ENCODE measurements around the gene SLC3A2.
A peak's percentile ranks its signal among the peaks of the same experiment; 100 is the strongest.

The SLC3A2 gene

DNA sequence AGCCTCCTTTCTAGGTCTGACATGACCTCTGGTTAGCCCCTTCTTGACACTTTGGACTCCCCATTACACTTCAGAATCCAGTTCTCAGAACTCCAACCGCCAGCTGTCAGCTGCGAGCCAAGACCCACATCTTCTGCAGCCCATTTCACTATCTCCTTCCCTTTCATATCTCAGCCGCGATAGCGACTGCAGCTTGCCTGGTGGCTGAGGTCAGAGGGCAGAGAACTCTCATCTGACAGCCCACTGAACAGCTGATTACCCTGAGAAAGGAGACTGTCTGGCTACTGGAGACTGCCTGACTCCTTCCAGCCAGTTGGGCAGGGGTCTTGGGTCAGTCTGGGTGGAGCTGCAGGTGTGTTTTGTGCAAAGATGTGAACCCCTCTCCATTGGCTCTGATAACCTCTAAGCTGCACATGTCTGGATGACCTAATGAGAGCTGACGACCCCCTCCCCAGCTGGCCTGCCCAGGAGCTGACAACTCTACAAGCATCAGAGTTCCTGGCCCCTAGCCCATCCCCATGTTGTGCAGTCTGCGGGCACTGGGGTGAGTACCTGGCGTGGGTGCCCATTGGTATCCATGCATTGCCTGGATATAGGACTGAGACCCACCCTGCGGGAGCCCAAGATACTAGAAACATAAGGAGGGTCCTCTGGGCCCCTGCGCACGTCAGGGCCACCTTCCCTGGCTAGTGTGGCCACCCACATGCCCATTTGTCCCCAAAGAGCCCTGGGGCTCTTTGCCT is 39.4 kb downstream of the SLC3A2 start:
- no peak for DNase-seq (ENCODE audit: low spot score)
- TF ChIP-seq, protein P1, sequence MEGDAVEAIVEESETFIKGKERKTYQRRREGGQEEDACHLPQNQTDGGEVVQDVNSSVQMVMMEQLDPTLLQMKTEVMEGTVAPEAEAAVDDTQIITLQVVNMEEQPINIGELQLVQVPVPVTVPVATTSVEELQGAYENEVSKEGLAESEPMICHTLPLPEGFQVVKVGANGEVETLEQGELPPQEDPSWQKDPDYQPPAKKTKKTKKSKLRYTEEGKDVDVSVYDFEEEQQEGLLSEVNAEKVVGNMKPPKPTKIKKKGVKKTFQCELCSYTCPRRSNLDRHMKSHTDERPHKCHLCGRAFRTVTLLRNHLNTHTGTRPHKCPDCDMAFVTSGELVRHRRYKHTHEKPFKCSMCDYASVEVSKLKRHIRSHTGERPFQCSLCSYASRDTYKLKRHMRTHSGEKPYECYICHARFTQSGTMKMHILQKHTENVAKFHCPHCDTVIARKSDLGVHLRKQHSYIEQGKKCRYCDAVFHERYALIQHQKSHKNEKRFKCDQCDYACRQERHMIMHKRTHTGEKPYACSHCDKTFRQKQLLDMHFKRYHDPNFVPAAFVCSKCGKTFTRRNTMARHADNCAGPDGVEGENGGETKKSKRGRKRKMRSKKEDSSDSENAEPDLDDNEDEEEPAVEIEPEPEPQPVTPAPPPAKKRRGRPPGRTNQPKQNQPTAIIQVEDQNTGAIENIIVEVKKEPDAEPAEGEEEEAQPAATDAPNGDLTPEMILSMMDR (IDR thresholded peaks at IDR 0.05; ENCODE audit: extremely low read depth, insufficient read depth, missing control alignments): no peak
- in situ Hi-C loops (cut with MboI; ENCODE audit: low pct_unique_long_range_greater_than_20kb, low sequenced_read_pairs, unreplicated experiment): no loop called here

DNA sequence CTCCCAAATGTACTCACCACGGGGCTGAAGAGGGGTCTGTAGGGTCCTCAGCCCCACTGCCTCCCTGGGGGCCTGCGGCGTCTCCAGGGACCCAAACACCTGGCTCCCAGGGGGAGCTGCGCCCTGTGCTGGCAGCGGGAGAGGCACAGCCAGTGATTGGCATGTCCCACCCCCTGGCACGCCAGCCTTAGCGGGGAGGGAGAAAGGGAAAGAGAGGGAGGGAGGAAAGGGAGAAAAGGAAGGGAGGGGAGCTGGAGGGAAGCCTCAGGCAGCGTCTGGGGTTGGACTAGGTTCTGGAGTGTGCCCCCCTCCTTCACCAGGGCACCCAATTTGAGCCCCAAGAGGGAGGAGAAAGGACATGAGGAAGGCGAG is 40.5 kb downstream of the SLC3A2 start, which contains the start of gene CHRM1:
CHRM1 (minus strand) TSS at position 163 of the 372 bp plus-strand sequence. CDS start 10,263 bp downstream, outside the sequence.
- TF ChIP-seq, protein P1 (IDR thresholded peaks at IDR 0.05; ENCODE audit: extremely low read depth, insufficient read depth, missing control alignments): no peak
- no peak for DNase-seq (ENCODE audit: low spot score)
- in situ Hi-C loops (cut with MboI; ENCODE audit: low pct_unique_long_range_greater_than_20kb, low sequenced_read_pairs, unreplicated experiment): no loop called here

DNA sequence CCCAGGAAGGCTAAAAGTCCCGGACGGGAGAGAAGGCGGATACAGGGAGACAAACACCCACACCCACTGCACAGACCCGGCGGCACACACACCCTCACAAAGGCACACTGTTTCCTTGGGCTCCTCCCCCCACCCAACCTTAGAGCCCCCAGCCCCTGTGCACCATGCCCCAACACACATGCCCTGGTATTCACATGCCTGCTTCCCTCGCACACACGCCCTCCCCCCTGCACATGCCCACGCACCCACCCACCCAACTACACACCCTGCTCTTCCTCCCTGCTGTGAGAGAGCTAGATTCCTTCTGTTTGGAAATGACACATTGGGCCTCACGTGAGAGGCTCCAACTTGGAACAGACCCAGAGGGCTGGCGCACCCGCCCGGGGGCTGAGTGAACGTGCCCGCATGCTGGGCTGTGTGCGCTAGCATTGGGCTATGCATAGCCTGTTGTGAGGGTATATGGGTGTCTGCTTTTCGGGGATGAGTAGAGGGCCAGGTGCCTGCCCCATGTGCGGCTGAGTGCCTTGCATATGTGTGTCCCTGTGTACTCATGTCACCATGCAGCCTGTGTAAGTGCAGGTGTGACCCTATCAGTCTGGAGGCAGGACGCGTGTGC is 41.0 kb downstream of the SLC3A2 start:
- TF ChIP-seq, protein P1 (IDR thresholded peaks at IDR 0.05; ENCODE audit: extremely low read depth, insufficient read depth, missing control alignments): no peak
- in situ Hi-C loops (cut with MboI; ENCODE audit: low pct_unique_long_range_greater_than_20kb, low sequenced_read_pairs, unreplicated experiment): no loop called here
- DNase-seq (ENCODE audit: low spot score): no peak

DNA sequence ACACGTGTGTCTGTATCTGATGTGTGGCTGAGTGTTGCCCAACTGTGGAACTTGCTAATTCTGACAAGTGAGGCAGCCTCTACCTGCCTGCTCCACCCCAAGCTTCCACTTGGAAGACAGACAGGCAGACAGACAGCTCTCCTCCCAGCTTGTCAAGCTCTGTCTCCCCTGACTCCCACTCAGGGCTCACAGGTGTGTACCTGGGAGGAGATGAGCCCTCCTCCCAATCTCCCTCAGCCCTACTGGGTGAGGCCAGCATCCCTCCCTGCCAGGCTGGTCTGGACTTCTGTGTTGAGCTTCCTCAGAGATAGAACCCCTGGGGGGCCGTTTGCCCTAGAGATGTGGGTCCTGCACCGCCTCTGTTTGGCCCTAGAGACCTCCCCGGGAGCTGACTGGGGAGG is 41.5 kb downstream of the SLC3A2 start:
- TF ChIP-seq, protein P1 (IDR thresholded peaks at IDR 0.05; ENCODE audit: extremely low read depth, insufficient read depth, missing control alignments): no peak
- in situ Hi-C loops (cut with MboI; ENCODE audit: low pct_unique_long_range_greater_than_20kb, low sequenced_read_pairs, unreplicated experiment): no loop called here
- no peak for DNase-seq (ENCODE audit: low spot score)

DNA sequence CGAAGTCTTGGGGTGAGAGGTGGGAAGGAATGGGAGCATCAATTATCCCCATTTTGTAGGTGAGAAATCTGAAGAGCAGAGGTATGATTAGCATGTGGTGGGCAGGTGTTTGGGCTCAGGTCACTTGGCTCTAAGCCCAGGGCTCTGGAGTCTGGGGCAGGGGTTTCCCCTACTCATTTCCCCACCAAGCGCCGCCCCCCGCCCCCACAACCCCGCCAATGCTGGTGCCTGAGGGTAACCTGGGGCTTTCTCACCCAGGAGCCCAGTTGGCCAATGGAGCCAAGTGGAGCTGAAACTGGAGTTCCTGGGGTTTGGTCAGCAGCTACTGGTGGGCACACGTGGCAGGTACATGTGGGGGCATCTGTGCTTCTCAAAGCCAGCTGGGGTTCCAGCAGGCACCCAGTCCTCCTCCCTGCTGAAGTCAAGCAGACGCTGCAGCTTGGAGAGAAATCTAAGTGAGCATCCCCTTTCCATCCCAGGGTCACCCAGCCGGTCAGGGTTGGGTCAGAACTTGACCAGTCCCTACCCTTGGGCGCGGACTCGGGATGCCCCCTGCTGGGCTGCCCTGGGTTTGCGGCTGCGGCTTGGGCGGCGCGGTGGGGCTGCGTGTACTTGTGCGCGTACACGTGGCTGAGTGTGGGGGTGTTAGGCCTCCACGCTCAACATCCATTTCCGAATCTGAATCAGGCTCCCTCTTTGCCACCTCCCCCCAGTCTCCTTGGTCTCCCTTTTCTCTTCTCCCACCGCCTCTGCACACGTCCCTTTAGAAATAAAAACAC is 42.1 kb downstream of the SLC3A2 start:
- TF ChIP-seq, protein P1 (IDR thresholded peaks at IDR 0.05; ENCODE audit: extremely low read depth, insufficient read depth, missing control alignments): peak; percentile 72
- peak; percentile 75 for DNase-seq (ENCODE audit: low spot score)
- in situ Hi-C loops (cut with MboI; ENCODE audit: low pct_unique_long_range_greater_than_20kb, low sequenced_read_pairs, unreplicated experiment): no loop called here

DNA sequence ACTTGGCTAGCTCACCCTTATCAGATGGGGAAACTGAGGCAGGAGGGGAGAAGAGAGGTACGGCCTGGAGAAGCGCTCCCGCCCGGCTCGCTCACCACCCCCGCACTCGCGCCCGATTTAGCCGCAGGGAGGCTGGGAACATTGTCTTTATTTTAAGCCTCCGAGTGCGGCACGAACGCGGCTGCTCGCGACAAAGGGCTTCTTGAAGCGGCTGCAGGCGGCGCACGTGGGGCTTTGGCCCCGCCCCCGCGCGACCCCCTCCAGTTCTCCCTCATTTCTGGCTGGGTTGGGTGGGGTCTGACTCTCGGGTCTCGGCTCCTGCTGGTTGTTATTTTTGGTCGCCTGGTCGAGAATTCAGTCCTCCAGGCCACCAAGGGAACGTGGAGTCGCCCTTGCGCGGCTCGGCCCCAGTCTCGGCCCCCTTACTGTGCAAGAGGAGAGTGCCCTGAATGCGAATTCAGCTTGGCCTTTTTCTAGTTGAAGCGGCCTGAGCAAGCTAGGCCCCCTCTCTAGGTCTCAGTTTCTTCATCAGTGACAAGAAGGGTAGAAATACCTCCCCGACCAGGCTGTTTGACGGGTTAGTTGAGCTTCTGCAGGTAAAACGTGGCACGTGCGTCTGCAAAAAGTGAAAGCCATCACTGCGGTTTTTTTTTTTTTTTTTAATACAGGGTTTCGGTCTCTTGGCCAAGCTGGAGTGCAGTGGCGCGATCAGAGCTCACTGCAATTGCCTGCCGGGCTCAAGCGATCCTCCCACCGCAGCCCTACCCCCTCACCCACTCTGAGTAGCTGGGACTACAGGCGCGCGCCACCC is 43.1 kb downstream of the SLC3A2 start:
- TF ChIP-seq, protein P1 (IDR thresholded peaks at IDR 0.05; ENCODE audit: extremely low read depth, insufficient read depth, missing control alignments): no peak
- in situ Hi-C loops (cut with MboI; ENCODE audit: low pct_unique_long_range_greater_than_20kb, low sequenced_read_pairs, unreplicated experiment): no loop called here
- peak; percentile 61 for DNase-seq (ENCODE audit: low spot score)
